ENCODE results near the gene PEX5L.
"Not testable (repeated sequence)": the region's sequence is repeated elsewhere in the genome, so short reads cannot be mapped to it uniquely, and the experiment has no call there.

Gene PEX5L

GRCh38 chr3:180011927-180012326, 24.8 kb downstream of the PEX5L start:
- no peak for DNase-seq (ENCODE audit: low spot score)

GRCh38 chr3:180008318-180008717, 28.4 kb downstream of the PEX5L start:
- DNase-seq (ENCODE audit: low spot score): not testable (repeated sequence)

GRCh38 chr3:180004542-180004941, 32.2 kb downstream of the PEX5L start:
- no peak for DNase-seq (ENCODE audit: low spot score)

GRCh38 chr3:180002006-180002405, 34.7 kb downstream of the PEX5L start:
- DNase-seq (ENCODE audit: low spot score): no peak

GRCh38 chr3:180000500-180000899, 36.2 kb downstream of the PEX5L start:
- DNase-seq (ENCODE audit: low spot score): no peak

- no peak for DNase-seq (ENCODE audit: low spot score)
Measured at GRCh38 chr3:179995406-179995805, 41.3 kb downstream of the PEX5L start.

- no peak for DNase-seq (ENCODE audit: low spot score)
Measured at GRCh38 chr3:179991883-179992282, 44.9 kb downstream of the PEX5L start.

GRCh38 chr3:179991104-179991503, 45.6 kb downstream of the PEX5L start:
- no peak for DNase-seq (ENCODE audit: low spot score)

- peak; percentile 87 for DNase-seq (ENCODE audit: low spot score)
Measured at GRCh38 chr3:179981646-179982045, 55.1 kb downstream of the PEX5L start.

GRCh38 chr3:179977356-179977755, 59.4 kb downstream of the PEX5L start:
- no peak for DNase-seq (ENCODE audit: low spot score)

GRCh38 chr3:179973931-179974361, 62.8 kb downstream of the PEX5L start:
- peak; percentile 83 for DNase-seq (ENCODE audit: low spot score)

- peak; percentile 73 for DNase-seq (ENCODE audit: low spot score)
Measured at GRCh38 chr3:179972881-179973423, 63.8 kb downstream of the PEX5L start.

GRCh38 chr3:179971280-179971679, 65.5 kb downstream of the PEX5L start:
- DNase-seq (ENCODE audit: low spot score): peak; percentile 64

GRCh38 chr3:179970746-179971145, 66.0 kb downstream of the PEX5L start:
- DNase-seq (ENCODE audit: low spot score): no peak

- no peak for DNase-seq (ENCODE audit: low spot score)
Measured at GRCh38 chr3:179969525-179969924, 67.2 kb downstream of the PEX5L start.

GRCh38 chr3:179967622-179968021, 69.1 kb downstream of the PEX5L start:
- no peak for DNase-seq (ENCODE audit: low spot score)

- DNase-seq (ENCODE audit: low spot score): no peak
Measured at GRCh38 chr3:179964890-179965289, 71.8 kb downstream of the PEX5L start.

- no peak for DNase-seq (ENCODE audit: low spot score)
Measured at GRCh38 chr3:179962629-179963387, 73.9 kb downstream of the PEX5L start.

GRCh38 chr3:179961703-179962078, 75.0 kb downstream of the PEX5L start:
- DNase-seq (ENCODE audit: low spot score): no peak

GRCh38 chr3:179961071-179961702, 75.5 kb downstream of the PEX5L start:
- no peak for DNase-seq (ENCODE audit: low spot score)

- DNase-seq (ENCODE audit: low spot score): no peak
Measured at GRCh38 chr3:179958759-179959158, 78.0 kb downstream of the PEX5L start.

GRCh38 chr3:179958143-179958542, 78.6 kb downstream of the PEX5L start:
- DNase-seq (ENCODE audit: low spot score): no peak

- DNase-seq (ENCODE audit: low spot score): no peak
Measured at GRCh38 chr3:179957264-179957845, 79.4 kb downstream of the PEX5L start.

All from putamen (tissue), 1 donor.